Panc1 (cell line): ENCODE measurements around the gene PRSS27. TPM values are rescaled to one million over a fixed set of nuclear protein-coding genes. Genes with fewer than 3 reads are reported as not detected.
"Not testable (repeated sequence)": the region's sequence is repeated elsewhere in the genome, so short reads cannot be mapped to it uniquely, and the experiment has no call there.

Experiments
- ATAC-seq: fragments of 200-7000 bp; cut with Tn5 transposase; 2 replicates; pipeline ENCODE4 v1.9.1; 2020; ENCODE audit warnings: mild to moderate bottlenecking, moderate library complexity
- BruUV-seq: library from RNA; stranded (reverse); fragments of 400-500 nt; replicated peaks from 2 replicates; lab custom pipeline; 2021; lab: Mats Ljungman, UMichigan
- CTCF ChIA-PET: fragments of 300-600 bp; sonication (Branson Sonifier 250); formaldehyde crosslinking; loops from one replicate; lab custom pipeline; 2022; ENCODE audit warnings: antibody characterized with exemption; lab: Charles Lee
- POLR2A ChIA-PET: fragments of 300-600 bp; sonication (Branson Sonifier 250); formaldehyde crosslinking; loops from one replicate; lab custom pipeline; 2022; ENCODE audit warnings: antibody characterized with exemption; lab: Charles Lee
- DNase-seq: peaks from one replicate; pipeline ENCODE4 v3.0.0-alpha.2; 2010; ENCODE audit warnings: low read depth, low spot score
- H3K27ac ChIP-seq: 2 replicates; pipeline ENCODE4 v1.5.1; 2011; ENCODE audit warnings: mild to moderate bottlenecking, low read length, inconsistent platforms
- H3K27me3 ChIP-seq: fragments of 200-500 bp; sonication (Bioruptor generic); 2 replicates; pipeline ENCODE4 v1.6.0; 2014; ENCODE audit warnings: low read length, inconsistent platforms; ENCODE audit not compliant: control insufficient read depth, insufficient read depth
- H3K36me3 ChIP-seq: fragments of 200-500 bp; sonication (Bioruptor generic); 2 replicates; pipeline ENCODE4 v1.5.1; 2014; ENCODE audit warnings: inconsistent platforms, mild to moderate bottlenecking, low read length, moderate library complexity; ENCODE audit not compliant: control insufficient read depth, insufficient read depth
- H3K4me1 ChIP-seq: 2 replicates; pipeline ENCODE4 v1.5.1; 2011; ENCODE audit warnings: inconsistent platforms, mild to moderate bottlenecking, low read length, moderate library complexity; ENCODE audit not compliant: control insufficient read depth, insufficient read depth
- H3K4me3 ChIP-seq, 2 experiments: 2 replicates each; pipeline ENCODE4 v1.5.1; 2011 to 2012; ENCODE audit warnings: low read depth in 2 of 2, low read length in 2 of 2, mild to moderate bottlenecking in 2 of 2, inconsistent platforms in 1 of 2, moderate library complexity in 1 of 2
- H3K9me3 ChIP-seq: fragments of 200-500 bp; sonication (Bioruptor generic); 2 replicates; pipeline ENCODE4 v1.5.1; 2014; ENCODE audit warnings: low read depth, mild to moderate bottlenecking, inconsistent platforms, low read length, moderate library complexity; ENCODE audit not compliant: control insufficient read depth, insufficient read depth
- POLR2AphosphoS5 ChIP-seq: IDR thresholded peaks from 2 replicates; pipeline ENCODE4 v1.6.1; 2012; ENCODE audit warnings: mild to moderate bottlenecking, low read depth, low read length, moderate library complexity
- SIN3A ChIP-seq: IDR thresholded peaks from 2 replicates; pipeline ENCODE4 v1.6.1; 2012; ENCODE audit warnings: low read depth, mild to moderate bottlenecking, low read length, moderate library complexity, borderline replicate concordance; ENCODE audit not compliant: insufficient read depth
- TCF7L2 ChIP-seq: IDR thresholded peaks from 2 replicates; pipeline ENCODE4 v1.6.1; 2011; ENCODE audit warnings: mild to moderate bottlenecking, low read depth, low read length, inconsistent platforms
- in situ Hi-C: cut with HindIII; loops from 2 replicates; pipeline ENCODE4 v1.10.0; 2016; ENCODE audit warnings: low sequenced_read_pairs, low pct_unique_long_range_greater_than_20kb
- intact Hi-C: fragments of 100-400 bp; cut with micrococcal nuclease; formaldehyde crosslinking; loops from one replicate; pipeline ENCODE4 v1.10.0; 2022; ENCODE audit not compliant: unreplicated experiment
- total RNA-seq: library from RNA; stranded (reverse); gene quantifications from one replicate; pipeline ENCODE4 v1.2.1, GENCODE V29; 2021; ENCODE audit not compliant: unreplicated experiment
- TF ChIP-seq, protein P1 (sequence below), 2 experiments: IDR thresholded peaks; 2 replicates each; pipeline ENCODE4 v1.6.1; 2011 to 2012; ENCODE audit warnings: low read depth in 2 of 2, control low read depth in 1 of 2, low read length in 1 of 2, mild to moderate bottlenecking in 1 of 2, moderate library complexity in 1 of 2; ENCODE audit not compliant: insufficient read depth in 1 of 2
- TF ChIP-seq, protein P2 (sequence below): fragments of 450-650 bp; IDR thresholded peaks from 2 replicates; pipeline ENCODE4 v1.5.1; 2017; ENCODE audit warnings: mild to moderate bottlenecking

Gene PRSS27
- total RNA-seq, 1 experiment from 2014 or later: 3.3 TPM

GRCh38 chr16:2671741-2672140 is 48.3 kb downstream of the PRSS27 start:
- H3K27me3 ChIP-seq: no peaks in the 10 kb centered on the region
- H3K4me3 ChIP-seq: peak overlapping the region; percentile 39 to 57; a peak in 3 of 4 replicates
- TF ChIP-seq SIN3A: no peak
- TF ChIP-seq, protein P1, sequence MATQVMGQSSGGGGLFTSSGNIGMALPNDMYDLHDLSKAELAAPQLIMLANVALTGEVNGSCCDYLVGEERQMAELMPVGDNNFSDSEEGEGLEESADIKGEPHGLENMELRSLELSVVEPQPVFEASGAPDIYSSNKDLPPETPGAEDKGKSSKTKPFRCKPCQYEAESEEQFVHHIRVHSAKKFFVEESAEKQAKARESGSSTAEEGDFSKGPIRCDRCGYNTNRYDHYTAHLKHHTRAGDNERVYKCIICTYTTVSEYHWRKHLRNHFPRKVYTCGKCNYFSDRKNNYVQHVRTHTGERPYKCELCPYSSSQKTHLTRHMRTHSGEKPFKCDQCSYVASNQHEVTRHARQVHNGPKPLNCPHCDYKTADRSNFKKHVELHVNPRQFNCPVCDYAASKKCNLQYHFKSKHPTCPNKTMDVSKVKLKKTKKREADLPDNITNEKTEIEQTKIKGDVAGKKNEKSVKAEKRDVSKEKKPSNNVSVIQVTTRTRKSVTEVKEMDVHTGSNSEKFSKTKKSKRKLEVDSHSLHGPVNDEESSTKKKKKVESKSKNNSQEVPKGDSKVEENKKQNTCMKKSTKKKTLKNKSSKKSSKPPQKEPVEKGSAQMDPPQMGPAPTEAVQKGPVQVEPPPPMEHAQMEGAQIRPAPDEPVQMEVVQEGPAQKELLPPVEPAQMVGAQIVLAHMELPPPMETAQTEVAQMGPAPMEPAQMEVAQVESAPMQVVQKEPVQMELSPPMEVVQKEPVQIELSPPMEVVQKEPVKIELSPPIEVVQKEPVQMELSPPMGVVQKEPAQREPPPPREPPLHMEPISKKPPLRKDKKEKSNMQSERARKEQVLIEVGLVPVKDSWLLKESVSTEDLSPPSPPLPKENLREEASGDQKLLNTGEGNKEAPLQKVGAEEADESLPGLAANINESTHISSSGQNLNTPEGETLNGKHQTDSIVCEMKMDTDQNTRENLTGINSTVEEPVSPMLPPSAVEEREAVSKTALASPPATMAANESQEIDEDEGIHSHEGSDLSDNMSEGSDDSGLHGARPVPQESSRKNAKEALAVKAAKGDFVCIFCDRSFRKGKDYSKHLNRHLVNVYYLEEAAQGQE (IDR thresholded peaks at IDR 0.05; ENCODE audit: insufficient read depth in 1 of 2, low read depth in 2 of 2, low read length in 1 of 2): no peak
- no peak for TF ChIP-seq TCF7L2
- TF ChIP-seq, protein P2, sequence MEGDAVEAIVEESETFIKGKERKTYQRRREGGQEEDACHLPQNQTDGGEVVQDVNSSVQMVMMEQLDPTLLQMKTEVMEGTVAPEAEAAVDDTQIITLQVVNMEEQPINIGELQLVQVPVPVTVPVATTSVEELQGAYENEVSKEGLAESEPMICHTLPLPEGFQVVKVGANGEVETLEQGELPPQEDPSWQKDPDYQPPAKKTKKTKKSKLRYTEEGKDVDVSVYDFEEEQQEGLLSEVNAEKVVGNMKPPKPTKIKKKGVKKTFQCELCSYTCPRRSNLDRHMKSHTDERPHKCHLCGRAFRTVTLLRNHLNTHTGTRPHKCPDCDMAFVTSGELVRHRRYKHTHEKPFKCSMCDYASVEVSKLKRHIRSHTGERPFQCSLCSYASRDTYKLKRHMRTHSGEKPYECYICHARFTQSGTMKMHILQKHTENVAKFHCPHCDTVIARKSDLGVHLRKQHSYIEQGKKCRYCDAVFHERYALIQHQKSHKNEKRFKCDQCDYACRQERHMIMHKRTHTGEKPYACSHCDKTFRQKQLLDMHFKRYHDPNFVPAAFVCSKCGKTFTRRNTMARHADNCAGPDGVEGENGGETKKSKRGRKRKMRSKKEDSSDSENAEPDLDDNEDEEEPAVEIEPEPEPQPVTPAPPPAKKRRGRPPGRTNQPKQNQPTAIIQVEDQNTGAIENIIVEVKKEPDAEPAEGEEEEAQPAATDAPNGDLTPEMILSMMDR: no peak
- TF ChIP-seq POLR2AphosphoS5: no peak
- ChIA-PET CTCF (no interaction called here), POLR2A (no interaction called here)
- in situ Hi-C loops (no loop called here), intact Hi-C loops (no loop called here)
- H3K36me3 ChIP-seq: no peaks in the 10 kb centered on the region
- H3K9me3 ChIP-seq: no peaks in the 10 kb centered on the region
- H3K27ac ChIP-seq: no peak overlapping the region
- no peak for DNase-seq
- ATAC-seq: no peak
- BruUV-seq: no TSS peak
- H3K4me1 ChIP-seq: peaks cover 10% of the 10 kb centered on the region

DNA sequence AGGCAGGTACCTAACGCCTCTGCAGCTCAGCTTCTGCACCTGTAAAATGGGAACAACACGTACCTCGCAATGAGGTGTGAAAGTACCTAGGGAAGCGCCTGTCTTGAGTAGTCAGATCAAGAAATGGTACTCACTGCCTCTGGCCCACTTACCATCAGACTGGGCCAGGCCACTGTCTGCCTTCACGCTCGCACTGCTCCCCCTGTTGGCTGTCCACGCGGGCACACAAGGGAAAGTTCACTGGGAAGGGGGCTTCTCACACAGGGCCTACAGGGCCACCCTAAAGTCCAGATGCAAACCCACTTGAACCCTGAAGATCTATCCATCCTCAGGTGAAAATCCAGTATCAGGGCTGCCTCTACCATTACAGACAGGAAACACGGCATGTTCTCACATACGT is 48.8 kb downstream of the PRSS27 start:
- TF ChIP-seq, protein P2: peak; percentile 71
- in situ Hi-C loops, CTCF ChIA-PET: not testable (repeated sequence)

More for the DNA sequence above, 48.8 kb downstream of the PRSS27 start:
- H3K27me3 ChIP-seq, H3K36me3 ChIP-seq, ATAC-seq, DNase-seq, H3K27ac ChIP-seq, H3K4me3 ChIP-seq, intact Hi-C loops, BruUV-seq, H3K9me3 ChIP-seq, POLR2A ChIA-PET, H3K4me1 ChIP-seq: not testable (repeated sequence)
